PFSK-1 (cell line): Measurements from ENCODE around the gene KBTBD4.

Source experiments
- FOXP2 ChIP-seq: optimal IDR thresholded peaks from 2 replicates; pipeline ENCODE3; 2011; ENCODE audit warnings: borderline replicate concordance, control low read depth, inconsistent platforms; ENCODE audit not compliant: insufficient read depth; ENCODE audit errors: extremely low read length, extremely low read depth
- POLR2AphosphoS5 ChIP-seq: IDR thresholded peaks from 2 replicates; pipeline ENCODE4 v1.6.1; 2012; ENCODE audit warnings: low read depth, mild to moderate bottlenecking, control low read depth, low read length, moderate library complexity
- SIN3A ChIP-seq: IDR thresholded peaks from 2 replicates; pipeline ENCODE4 v1.6.1; 2012; ENCODE audit warnings: mild to moderate bottlenecking, low read length, moderate library complexity, borderline replicate concordance; ENCODE audit not compliant: insufficient read depth
- TAF1 ChIP-seq: IDR thresholded peaks from 2 replicates; pipeline ENCODE4 v1.6.1; 2012; ENCODE audit warnings: low read length, control low read depth, borderline replicate concordance; ENCODE audit not compliant: insufficient read depth
- TF ChIP-seq, protein P1 (sequence below), 2 experiments: IDR thresholded peaks; 2 replicates each; pipeline versions ENCODE4 v1.6.1 to v1.8.0; 2011 to 2012; ENCODE audit warnings: low read depth in 2 of 2, low read length in 2 of 2, control low read depth in 1 of 2, inconsistent platforms in 1 of 2, mild to moderate bottlenecking in 1 of 2, moderate library complexity in 1 of 2; ENCODE audit not compliant: insufficient read depth in 1 of 2

The KBTBD4 gene

GRCh38 chr11:47551086-47551485 lies 27.7 kb downstream of the KBTBD4 start:
- TF ChIP-seq POLR2AphosphoS5 (no peak), TAF1 (no peak), FOXP2 (no peak), SIN3A (no peak)
- TF ChIP-seq, protein P1, sequence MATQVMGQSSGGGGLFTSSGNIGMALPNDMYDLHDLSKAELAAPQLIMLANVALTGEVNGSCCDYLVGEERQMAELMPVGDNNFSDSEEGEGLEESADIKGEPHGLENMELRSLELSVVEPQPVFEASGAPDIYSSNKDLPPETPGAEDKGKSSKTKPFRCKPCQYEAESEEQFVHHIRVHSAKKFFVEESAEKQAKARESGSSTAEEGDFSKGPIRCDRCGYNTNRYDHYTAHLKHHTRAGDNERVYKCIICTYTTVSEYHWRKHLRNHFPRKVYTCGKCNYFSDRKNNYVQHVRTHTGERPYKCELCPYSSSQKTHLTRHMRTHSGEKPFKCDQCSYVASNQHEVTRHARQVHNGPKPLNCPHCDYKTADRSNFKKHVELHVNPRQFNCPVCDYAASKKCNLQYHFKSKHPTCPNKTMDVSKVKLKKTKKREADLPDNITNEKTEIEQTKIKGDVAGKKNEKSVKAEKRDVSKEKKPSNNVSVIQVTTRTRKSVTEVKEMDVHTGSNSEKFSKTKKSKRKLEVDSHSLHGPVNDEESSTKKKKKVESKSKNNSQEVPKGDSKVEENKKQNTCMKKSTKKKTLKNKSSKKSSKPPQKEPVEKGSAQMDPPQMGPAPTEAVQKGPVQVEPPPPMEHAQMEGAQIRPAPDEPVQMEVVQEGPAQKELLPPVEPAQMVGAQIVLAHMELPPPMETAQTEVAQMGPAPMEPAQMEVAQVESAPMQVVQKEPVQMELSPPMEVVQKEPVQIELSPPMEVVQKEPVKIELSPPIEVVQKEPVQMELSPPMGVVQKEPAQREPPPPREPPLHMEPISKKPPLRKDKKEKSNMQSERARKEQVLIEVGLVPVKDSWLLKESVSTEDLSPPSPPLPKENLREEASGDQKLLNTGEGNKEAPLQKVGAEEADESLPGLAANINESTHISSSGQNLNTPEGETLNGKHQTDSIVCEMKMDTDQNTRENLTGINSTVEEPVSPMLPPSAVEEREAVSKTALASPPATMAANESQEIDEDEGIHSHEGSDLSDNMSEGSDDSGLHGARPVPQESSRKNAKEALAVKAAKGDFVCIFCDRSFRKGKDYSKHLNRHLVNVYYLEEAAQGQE (IDR thresholded peaks at IDR 0.05; ENCODE audit: insufficient read depth in 1 of 2, low read depth in 2 of 2, low read length in 2 of 2) = no peak

DNA sequence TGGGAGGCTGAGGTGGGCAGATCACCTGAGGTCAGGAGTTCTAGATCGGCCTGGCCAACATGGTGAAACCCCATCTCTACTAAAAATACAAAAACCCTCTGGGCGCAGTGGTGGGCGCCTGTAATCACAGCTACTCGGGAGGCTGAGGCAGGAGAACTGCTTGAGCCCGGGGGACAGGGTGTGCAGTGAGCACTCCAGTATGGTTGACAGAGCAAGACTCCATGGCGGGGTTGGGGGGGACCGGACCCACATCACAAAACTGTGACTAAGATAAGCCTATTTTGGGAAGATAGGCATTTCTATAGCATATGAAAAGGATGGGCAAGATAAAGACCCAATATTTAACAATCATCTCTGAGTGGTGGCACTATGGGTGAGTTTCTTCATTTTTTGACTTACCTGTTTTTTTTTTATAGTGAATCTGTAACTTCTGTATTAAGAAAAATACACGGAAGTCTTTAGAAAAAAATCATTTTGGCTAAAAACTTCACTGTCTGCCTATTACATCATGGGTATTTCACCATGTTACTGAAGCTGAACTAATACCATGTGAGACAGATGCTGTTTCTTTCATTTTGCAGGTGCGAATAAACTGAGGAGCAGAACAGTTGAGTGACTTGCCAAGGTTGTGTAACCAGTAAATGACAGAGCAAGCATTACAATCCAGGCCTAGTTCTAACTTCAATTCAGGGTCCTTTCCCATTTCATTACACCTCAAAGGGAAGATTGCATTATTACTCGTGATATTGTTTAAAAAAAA lies 28.3 kb downstream of the KBTBD4 start:
- TF ChIP-seq, protein P1 (IDR thresholded peaks at IDR 0.05; ENCODE audit: insufficient read depth in 1 of 2, low read depth in 2 of 2, low read length in 2 of 2) = no peak
- TF ChIP-seq SIN3A (no peak), FOXP2 (no peak), POLR2AphosphoS5 (no peak), TAF1 (no peak)

GRCh38 chr11:47545298-47545697 lies 33.5 kb downstream of the KBTBD4 start:
- TF ChIP-seq TAF1 = no peak
- no peak for TF ChIP-seq FOXP2
- TF ChIP-seq, protein P1 (IDR thresholded peaks at IDR 0.05; ENCODE audit: insufficient read depth in 1 of 2, low read depth in 2 of 2, low read length in 2 of 2) = no peak
- no peak for TF ChIP-seq POLR2AphosphoS5
- TF ChIP-seq SIN3A = no peak

DNA sequence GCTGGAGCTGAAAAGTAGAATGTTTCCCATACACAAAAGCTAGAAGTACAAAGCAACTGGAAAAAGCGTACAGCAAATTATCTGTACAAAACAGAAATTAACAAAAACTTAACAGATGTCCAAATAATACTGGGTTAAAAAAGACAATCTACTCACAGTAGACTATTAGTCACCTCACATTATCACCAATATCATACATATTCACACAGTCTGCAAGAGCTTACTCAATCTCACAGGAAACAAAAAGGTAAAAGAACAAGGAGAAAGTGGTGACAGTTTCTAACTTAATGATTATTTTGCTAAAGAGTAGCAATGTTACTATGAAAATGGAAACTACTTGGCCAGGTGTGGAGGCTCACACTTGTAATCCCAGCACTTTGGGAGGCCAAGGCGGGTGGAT lies 37.7 kb downstream of the KBTBD4 start:
- TF ChIP-seq POLR2AphosphoS5 (no peak), TAF1 (no peak), SIN3A (no peak), FOXP2 (no peak)
- TF ChIP-seq, protein P1 (IDR thresholded peaks at IDR 0.05; ENCODE audit: insufficient read depth in 1 of 2, low read depth in 2 of 2, low read length in 2 of 2) = no peak
